Heart left ventricle (tissue), 16 donors: ENCODE measurements around the gene CENPP. TPM values are rescaled to one million over a fixed set of nuclear protein-coding genes. Genes with fewer than 3 reads are reported as not detected.
A peak's percentile ranks its signal among the peaks of the same experiment; 100 is the strongest.

Source experiments
- ATAC-seq, 4 donors: fragments of 200-7000 bp; cut with Tn5 transposase; one replicate each; pipeline ENCODE4 v1.9.1; 2020 to 2022; ENCODE audit warnings: moderate library complexity in 4 of 4, mild to moderate bottlenecking in 3 of 4, moderate number of reproducible peaks in 1 of 4
- DNase-seq, 5 donors: peaks; one replicate each; pipeline ENCODE4 v3.0.0-alpha.2; 2020
- H3K27ac ChIP-seq, 12 donors: fragments of 200-600 bp; sonication (generic) in 4 of 12; one replicate each; pipeline versions ENCODE4 v1.5.0 to v1.8.0; 2016 to 2022; ENCODE audit warnings: mild to moderate bottlenecking in 2 of 12
- H3K27me3 ChIP-seq, 9 donors: fragments of 200-600 bp; sonication (generic) in 2 of 9; one replicate each; pipeline versions ENCODE4 v1.5.1 to v1.8.0; 2016 to 2022; ENCODE audit warnings: mild to moderate bottlenecking in 3 of 9
- H3K36me3 ChIP-seq, 9 donors: fragments of 200-600 bp; sonication (generic) in 2 of 9; one replicate each; pipeline versions ENCODE4 v1.5.0 to v1.8.0; 2018 to 2022; ENCODE audit warnings: mild to moderate bottlenecking in 2 of 9
- H3K4me1 ChIP-seq, 12 donors: fragments of 200-600 bp; sonication (generic) in 4 of 12; one replicate each; pipeline versions ENCODE4 v1.5.0 to v1.8.0; 2016 to 2022; ENCODE audit warnings: mild to moderate bottlenecking in 3 of 12
- H3K4me3 ChIP-seq, 12 donors: fragments of 200-600 bp; sonication (generic) in 4 of 12; one replicate each; pipeline versions ENCODE4 v1.5.0 to v1.8.0; 2017 to 2022; ENCODE audit warnings: mild to moderate bottlenecking in 9 of 12, moderate library complexity in 4 of 12
- H3K9me3 ChIP-seq, 12 donors: fragments of 200-600 bp; sonication (generic) in 4 of 12; one replicate each; pipeline versions ENCODE4 v1.5.0 to v1.8.0; 2016 to 2022; ENCODE audit warnings: mild to moderate bottlenecking in 1 of 12
- POLR2A ChIP-seq, 2 donors: fragments of 450-650 bp; IDR thresholded peaks; one replicate each; pipeline ENCODE4 v1.6.1; 2017; ENCODE audit warnings: antibody characterized with exemption in 2 of 2, mild to moderate bottlenecking in 2 of 2, moderate library complexity in 2 of 2
- WGBS, 4 donors: extraction: QIAGEN DNeasy Blood & Tissue Kit in 2 of 4; methylation state at CpG; one replicate each; pipeline versions ENCODE4 v1.1.5 to v1.1.7; 2013 to 2018; 5-methylcytosine and 5-hydroxymethylcytosine counted together
- intact Hi-C, 10 donors: fragments of 100-400 bp; cut with DNase I; formaldehyde crosslinking; loops; one replicate each; pipeline versions ENCODE4 v1.11.1 to v1.14.2; 2022
- polyA plus RNA-seq, 2 donors: library from polyadenylated mRNA; stranded (reverse); fragments of 200-250 nt; gene quantifications; one replicate each; pipeline ENCODE4 v1.2.3, GENCODE V29; 2013
- total RNA-seq, 9 donors: library from RNA; depleted of rRNA in 2 of 9; stranded (reverse); fragments of >200 nt in 2 of 9; fragmentation: NEBNext Ultra II Directional in 3 of 9; extraction: Animal tissue kit (Norgen Biotek cat#: 25700) in 3 of 9; gene quantifications; one replicate each; pipeline versions ENCODE4 v1.1.0 to v1.2.4, GENCODE V29; 2016 to 2023
- TF ChIP-seq, protein P1 (sequence below), 12 donors: fragments of 200-600 bp; sonication (generic) in 4 of 12; IDR thresholded peaks; one replicate each; pipeline versions ENCODE4 v1.5.0 to v1.8.0; 2018 to 2022; ENCODE audit warnings: antibody characterized with exemption in 12 of 12, mild to moderate bottlenecking in 5 of 12
- donor health status: ischemic (EF 13 %, LVEDD 7.1; RV severe dilation, severe dysfunction).
- donor health status: healthy with polysubstance abuse.
- donor health status: DM: no; HTN: yes; CAD: no.
- donor health status: DM: no; HTN: no; CAD: no.
- donor health status: ischemic (EF 25% LVEDD 6.9; RV normal size, moderate dysfunction).
- donor health status: ischemic (EF 25% LVEDD 5.7; RV mildly dilated, moderate dysfunction).
- donor health status: healthy.
- donor health status: DM: yes; HTN: yes; CAD: no.
- donor health status: ischemic (EF 35%, LVEDD 5.7; RV mildly dilated, moderate dysfunction).
- donor health status: nonischemic (EF 11% LVEDD 7.7; RV severe dilation, severe dysfunction).
- donor health status: DM: yes; HTN: yes; CAD: no.
- donor health status: PGD.
- donor health status: ischemic (EF 29% LVEDD 5.4; RV normal size, mild dysfunction).
- donor health status: nonischemic (EF 23%, LVEDD 6.1; RV moderate dilation, normal function).

Gene CENPP
- total and polyA plus RNA-seq, 11 donors = 1.1 to 5.8 (median 2.4) TPM

DNA sequence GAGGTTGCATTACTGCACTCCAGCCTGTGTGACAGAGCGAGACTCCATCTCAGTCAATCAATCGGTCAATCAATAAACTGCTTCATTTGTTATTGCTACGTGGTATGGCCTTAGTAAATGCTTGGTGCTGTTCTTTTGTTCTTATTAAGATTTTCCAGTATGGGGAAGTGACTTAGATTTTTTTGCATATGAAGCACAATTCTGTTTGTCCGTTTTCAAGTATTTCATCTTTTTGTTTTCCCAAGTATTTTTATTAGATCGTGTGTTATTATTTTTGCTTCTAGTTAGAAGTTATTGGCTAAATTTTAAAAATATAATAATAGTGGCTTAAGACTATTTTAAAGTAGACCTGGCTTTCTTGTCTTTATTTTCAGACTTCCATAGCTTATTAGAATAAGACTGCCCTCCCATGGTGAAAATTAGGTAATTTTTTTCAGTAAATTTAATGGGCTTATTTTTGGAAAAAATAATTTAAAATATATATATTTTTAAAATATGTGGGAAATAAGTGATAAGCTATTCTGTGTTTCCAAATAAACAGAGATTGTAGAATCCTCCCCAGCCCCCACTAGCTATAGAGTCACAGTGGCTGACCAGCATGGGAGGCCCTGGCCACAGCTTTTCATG is 113.3 kb downstream of the CENPP start:
- no peak for DNase-seq
- intact Hi-C loops = loop anchor here in 9 of 10 donors (5.0 to 10.0 kb wide), 9 partner anchors 94 to 304 kb away; partner anchors contain the start of genes CENPP (in 1 of the 9) and NOL8 (in 1 of the 9)
- ATAC-seq = no peak

DNA sequence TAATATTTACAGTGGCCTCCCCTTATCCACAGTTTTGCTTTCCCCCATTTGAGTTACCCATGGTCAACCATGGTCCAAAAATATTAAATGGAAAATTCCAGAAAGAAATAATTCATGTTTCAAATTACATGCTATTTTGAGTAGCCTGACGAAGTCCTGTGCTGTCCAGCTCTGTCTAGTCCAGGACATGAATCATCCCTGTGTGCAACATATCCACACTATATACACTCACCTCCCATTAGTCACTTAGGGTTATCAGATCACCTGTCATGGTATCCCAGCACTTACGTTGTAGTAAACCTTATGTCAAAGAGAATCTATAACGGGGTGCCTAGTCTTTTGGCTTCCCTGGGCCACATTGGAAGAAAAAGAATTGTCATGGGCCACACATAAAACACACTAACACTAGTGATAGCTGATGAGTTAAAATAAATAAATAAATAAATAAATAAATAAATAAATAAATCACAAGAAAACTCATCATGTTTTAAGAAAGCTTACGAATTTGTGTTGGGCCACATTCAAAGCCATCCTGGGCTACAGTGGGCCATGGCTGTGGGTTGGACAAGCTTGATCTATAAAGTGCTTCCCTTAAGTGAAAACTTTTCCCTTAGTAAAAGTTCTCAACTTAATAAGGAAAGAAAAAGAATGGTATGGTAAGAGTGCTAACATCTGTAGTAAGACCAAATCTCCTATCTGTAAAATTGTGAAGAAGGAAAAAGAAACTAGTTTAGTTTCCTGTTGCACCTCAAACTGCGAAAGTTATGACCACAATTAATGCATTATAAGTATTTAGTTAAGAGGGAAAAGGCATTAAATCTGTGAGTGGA is 114.4 kb downstream of the CENPP start:
- Histone ChIP-seq H3K9me3 (no peaks in the 10 kb centered on the region), H3K4me1 (peaks cover 0 to 7% (median 0%) of the 10 kb centered on the region in 12 donors), H3K36me3 (no peaks in the 10 kb centered on the region), H3K4me3 (no peak overlapping the region), H3K27ac (peak overlapping the region in 1 of 12 donors; percentile 33), H3K27me3 (no peaks in the 10 kb centered on the region)
- no peak for DNase-seq
- ATAC-seq = no peak
- TF ChIP-seq, protein P1, sequence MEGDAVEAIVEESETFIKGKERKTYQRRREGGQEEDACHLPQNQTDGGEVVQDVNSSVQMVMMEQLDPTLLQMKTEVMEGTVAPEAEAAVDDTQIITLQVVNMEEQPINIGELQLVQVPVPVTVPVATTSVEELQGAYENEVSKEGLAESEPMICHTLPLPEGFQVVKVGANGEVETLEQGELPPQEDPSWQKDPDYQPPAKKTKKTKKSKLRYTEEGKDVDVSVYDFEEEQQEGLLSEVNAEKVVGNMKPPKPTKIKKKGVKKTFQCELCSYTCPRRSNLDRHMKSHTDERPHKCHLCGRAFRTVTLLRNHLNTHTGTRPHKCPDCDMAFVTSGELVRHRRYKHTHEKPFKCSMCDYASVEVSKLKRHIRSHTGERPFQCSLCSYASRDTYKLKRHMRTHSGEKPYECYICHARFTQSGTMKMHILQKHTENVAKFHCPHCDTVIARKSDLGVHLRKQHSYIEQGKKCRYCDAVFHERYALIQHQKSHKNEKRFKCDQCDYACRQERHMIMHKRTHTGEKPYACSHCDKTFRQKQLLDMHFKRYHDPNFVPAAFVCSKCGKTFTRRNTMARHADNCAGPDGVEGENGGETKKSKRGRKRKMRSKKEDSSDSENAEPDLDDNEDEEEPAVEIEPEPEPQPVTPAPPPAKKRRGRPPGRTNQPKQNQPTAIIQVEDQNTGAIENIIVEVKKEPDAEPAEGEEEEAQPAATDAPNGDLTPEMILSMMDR (IDR thresholded peaks at IDR 0.05) = no peak
- TF ChIP-seq POLR2A (IDR thresholded peaks at IDR 0.05) = no peak
- 88 to 93% (median 90%) methylated on average over 5 of the region's 5 CpGs for WGBS, 4 donors
- intact Hi-C loops = loop anchor here in 9 of 10 donors (5.0 to 10.0 kb wide), 10 partner anchors 85 to 305 kb away; partner anchors contain the start of genes CENPP (in 1 of the 9) and NOL8 (in 1 of the 9)

More for the DNA sequence above, 113.3 kb downstream of the CENPP start:
- no peak for TF ChIP-seq POLR2A (IDR thresholded peaks at IDR 0.05)
- TF ChIP-seq, protein P1 (IDR thresholded peaks at IDR 0.05) = peak in 11 of 12 donors; percentile 18 to 57 (median 46)
- H3K4me3 ChIP-seq = peak overlapping the region in 1 of 12 donors; percentile 3
- peaks cover 0 to 7% (median 0%) of the 10 kb centered on the region in 12 donors for H3K4me1 ChIP-seq
- no peaks in the 10 kb centered on the region for H3K9me3 ChIP-seq
- H3K27ac ChIP-seq = no peak overlapping the region
- no peaks in the 10 kb centered on the region for H3K36me3 ChIP-seq
- 74 to 84% (median 82%) methylated on average over 5 of the region's 5 CpGs for WGBS, 4 donors
- H3K27me3 ChIP-seq = no peaks in the 10 kb centered on the region

DNA sequence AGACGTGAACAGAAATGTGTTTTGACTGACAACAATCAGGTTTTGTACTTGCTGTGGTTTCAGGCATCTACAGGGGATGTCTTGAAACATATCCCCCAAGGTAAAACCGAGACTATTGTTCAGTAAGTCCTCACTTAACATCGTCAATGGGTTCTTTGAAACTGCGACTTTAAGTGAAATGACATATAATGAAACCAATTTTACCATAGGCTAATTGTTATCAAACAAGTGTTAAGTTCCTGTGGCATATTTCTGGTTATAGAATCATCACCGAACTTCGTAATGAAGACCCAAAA is 114.9 kb downstream of the CENPP start:
- no peak for ATAC-seq
- Histone ChIP-seq H3K9me3 (no peaks in the 10 kb centered on the region), H3K36me3 (no peaks in the 10 kb centered on the region), H3K4me3 (no peak overlapping the region), H3K27me3 (no peaks in the 10 kb centered on the region), H3K4me1 (peaks cover 0 to 7% (median 0%) of the 10 kb centered on the region in 12 donors), H3K27ac (peak overlapping the region in 1 of 12 donors; percentile 33)
- no peak for DNase-seq
- WGBS, 4 donors = 92 to 93% (median 92%) methylated on average over 6 of the region's 6 CpGs
- intact Hi-C loops = loop anchor here in 2 of 10 donors (10.0 kb wide), 2 partner anchors 84 to 306 kb away; no protein-coding TSS in a partner anchor
- no peak for TF ChIP-seq POLR2A (IDR thresholded peaks at IDR 0.05)
- TF ChIP-seq, protein P1 (IDR thresholded peaks at IDR 0.05) = no peak

DNA sequence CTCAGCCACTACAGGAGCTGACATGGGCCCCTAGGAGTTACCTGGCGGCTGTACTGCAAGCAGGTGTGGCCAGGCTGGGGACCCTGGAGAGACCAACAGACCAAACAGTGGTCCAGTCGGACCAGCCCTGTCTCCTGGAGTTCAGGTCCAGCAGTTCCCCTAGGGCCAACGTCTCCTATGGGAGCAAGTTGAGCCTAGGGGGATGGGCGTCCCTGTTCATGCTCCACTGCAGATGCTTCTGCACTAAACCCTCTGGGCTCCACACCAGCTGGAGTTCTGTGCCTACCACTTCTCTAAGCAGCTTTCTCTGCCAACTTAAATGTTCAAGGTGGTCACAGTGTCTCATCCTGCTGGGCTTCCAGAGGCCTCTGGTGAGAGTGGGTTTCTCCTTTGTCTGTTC is 119.1 kb downstream of the CENPP start:
- peaks cover 0 to 3% (median 0%) of the 10 kb centered on the region in 12 donors for H3K9me3 ChIP-seq
- peaks cover 0 to 2% (median 0%) of the 10 kb centered on the region in 12 donors for H3K4me1 ChIP-seq
- ATAC-seq = no peak
- H3K27ac ChIP-seq = no peak overlapping the region
- H3K36me3 ChIP-seq = no peaks in the 10 kb centered on the region
- intact Hi-C loops = loop anchor here in 2 of 10 donors (10.0 kb wide), 2 partner anchors 80 to 310 kb away; no protein-coding TSS in a partner anchor
- WGBS, 4 donors = 92 to 100% (median 93%) methylated on average over 1 to 4 of the region's 4 CpGs
- no peak overlapping the region for H3K4me3 ChIP-seq
- TF ChIP-seq POLR2A (IDR thresholded peaks at IDR 0.05) = no peak
- TF ChIP-seq, protein P1 (IDR thresholded peaks at IDR 0.05) = no peak
- no peaks in the 10 kb centered on the region for H3K27me3 ChIP-seq
- DNase-seq = no peak
